GM23248 (cell line): ENCODE measurements around the gene PPP1R3G.

Source experiments
- EZH2 ChIP-seq: fragments of 200-600 bp; sonication (generic); IDR thresholded peaks from 2 replicates; pipeline ENCODE4 v1.6.1; 2018; ENCODE audit warnings: antibody characterized with exemption, mild to moderate bottlenecking; ENCODE audit not compliant: insufficient read depth, poor library complexity, severe bottlenecking
- EZH2phosphoT487 ChIP-seq: fragments of 200-600 bp; sonication (generic); IDR thresholded peaks from 2 replicates; pipeline ENCODE4 v1.6.1; 2018; ENCODE audit warnings: antibody characterized with exemption, moderate library complexity, mild to moderate bottlenecking, low read depth; ENCODE audit not compliant: insufficient read depth

DNA sequence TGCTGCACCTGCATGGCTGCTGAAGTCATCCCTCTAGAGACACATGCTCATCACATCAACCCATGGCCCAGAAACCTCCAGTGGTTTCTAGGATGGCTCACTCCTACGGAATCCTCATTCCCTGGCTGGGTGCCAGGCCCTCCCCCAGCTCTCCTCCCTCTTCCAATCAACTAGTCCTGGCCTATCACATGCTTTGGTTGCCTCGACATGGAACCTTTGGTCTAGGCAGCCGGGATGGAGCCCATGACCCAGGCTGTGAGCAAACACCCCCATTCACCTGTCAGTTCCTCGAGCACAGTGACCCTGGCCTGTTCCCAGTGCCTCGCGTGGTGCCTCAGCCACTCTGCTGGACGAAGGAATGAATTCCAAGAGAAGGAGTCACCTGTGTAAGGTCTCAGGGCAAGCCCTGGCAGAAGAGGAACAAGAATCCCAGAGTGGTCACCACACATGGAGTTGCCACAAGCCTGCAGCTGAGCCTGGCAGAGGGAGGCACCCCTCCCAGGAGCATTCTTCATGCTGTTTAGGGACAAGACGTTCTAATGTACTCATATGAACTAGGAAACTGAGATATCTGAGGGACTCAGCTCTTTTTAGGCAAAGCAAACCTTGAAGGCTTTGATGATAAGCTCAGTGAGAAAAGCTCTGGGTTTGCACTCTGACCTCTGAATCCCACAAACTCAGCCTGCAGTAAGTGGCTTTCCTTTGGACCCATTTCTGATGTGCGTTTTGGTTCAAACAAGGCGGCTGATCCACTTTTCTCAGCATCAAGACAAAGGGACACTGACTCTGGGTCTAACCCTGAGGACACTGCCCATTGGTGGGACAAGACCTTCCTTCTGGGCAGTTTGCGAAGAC is 40.2 kb downstream of the PPP1R3G start:
- TF ChIP-seq EZH2 (no peak), EZH2phosphoT487 (no peak)
